ENCODE results near the gene TBX6.
A peak's percentile ranks its signal among the peaks of the same experiment; 100 is the strongest.

TBX6 gene

DNA sequence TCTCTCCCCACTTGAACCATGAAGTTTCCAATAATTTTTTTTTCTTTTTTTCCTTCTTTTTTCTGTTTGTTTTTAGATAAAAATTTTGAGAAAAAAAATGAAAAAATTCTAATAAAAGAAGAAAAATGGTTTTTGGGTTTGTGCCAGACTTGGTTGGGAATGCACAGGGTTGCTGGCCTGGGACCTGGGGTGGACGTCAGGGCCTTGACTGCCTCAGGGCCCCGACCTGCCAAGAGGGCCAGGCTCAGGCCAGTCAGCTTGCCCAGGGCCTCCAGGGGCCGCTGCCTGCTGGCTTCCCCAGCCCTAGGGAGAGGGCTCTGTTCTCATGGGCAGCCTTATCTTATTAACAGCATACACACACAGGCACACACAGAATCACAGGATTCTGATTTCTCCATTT is 6.5 kb downstream of the TBX6 start:
- H3K9me3 Mint-ChIP-seq: no peaks in the 10 kb centered on the region
- H3K27me3 Mint-ChIP-seq (ENCODE audit: low read depth): no peaks in the 10 kb centered on the region
- H3K36me3 Mint-ChIP-seq (ENCODE audit: low read depth): peaks cover 33% of the 10 kb centered on the region
- H3K4me1 Mint-ChIP-seq (ENCODE audit: low read depth): peaks cover 20% of the 10 kb centered on the region
- H3K27ac Mint-ChIP-seq: no peak overlapping the region
- H3K4me3 Mint-ChIP-seq: no peak overlapping the region

- Mint-ChIP-seq H3K4me1 (ENCODE audit: low read depth) (peaks cover 15% of the 10 kb centered on the region), H3K36me3 (ENCODE audit: low read depth) (peaks cover 34% of the 10 kb centered on the region), H3K9me3 (no peaks in the 10 kb centered on the region), H3K27me3 (ENCODE audit: low read depth) (no peaks in the 10 kb centered on the region), H3K4me3 (no peak overlapping the region), H3K27ac (no peak overlapping the region)
Observed at GRCh38 chr16:30084816-30085159, 6.9 kb downstream of the TBX6 start.

- Mint-ChIP-seq H3K4me1 (ENCODE audit: low read depth) (peaks cover 17% of the 10 kb centered on the region), H3K27ac (no peak overlapping the region), H3K4me3 (no peak overlapping the region), H3K9me3 (no peaks in the 10 kb centered on the region), H3K27me3 (ENCODE audit: low read depth) (no peaks in the 10 kb centered on the region), H3K36me3 (ENCODE audit: low read depth) (peaks cover 40% of the 10 kb centered on the region)
Observed at GRCh38 chr16:30084096-30084815, 7.5 kb downstream of the TBX6 start.

DNA sequence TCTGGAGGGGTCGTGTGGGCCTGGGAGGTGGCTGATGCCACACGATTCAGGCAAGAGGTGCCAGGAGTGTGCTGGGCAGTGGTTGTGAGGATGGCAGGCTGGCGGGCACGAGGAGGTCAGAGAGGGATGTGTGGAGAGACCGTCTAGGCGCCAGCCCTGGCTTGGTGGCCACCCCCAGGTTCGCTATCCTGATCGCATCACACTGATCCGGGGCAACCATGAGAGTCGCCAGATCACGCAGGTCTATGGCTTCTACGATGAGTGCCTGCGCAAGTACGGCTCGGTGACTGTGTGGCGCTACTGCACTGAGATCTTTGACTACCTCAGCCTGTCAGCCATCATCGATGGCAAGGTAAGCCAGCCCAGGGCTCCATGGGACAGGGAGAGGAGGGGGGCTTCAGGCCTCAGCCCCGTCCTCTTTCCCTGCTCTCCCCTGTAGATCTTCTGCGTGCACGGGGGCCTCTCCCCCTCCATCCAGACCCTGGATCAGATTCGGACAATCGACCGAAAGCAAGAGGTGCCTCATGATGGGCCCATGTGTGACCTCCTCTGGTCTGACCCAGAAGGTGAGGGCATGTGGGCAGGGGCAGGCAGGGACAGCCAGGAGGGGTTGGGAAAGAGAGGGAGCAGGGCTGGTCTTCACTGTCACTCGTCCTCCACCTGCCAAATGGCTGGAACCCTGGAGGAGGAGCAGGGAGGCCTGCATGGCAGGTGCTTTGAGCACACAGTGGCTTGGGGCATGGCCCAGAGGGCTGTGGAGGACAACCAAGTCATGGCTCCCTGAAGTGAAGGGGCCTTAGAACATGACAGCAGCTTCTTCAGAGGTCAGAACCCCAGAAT is 8.3 kb downstream of the TBX6 start:
- Mint-ChIP-seq H3K4me3 (no peak overlapping the region), H3K27ac (no peak overlapping the region), H3K27me3 (ENCODE audit: low read depth) (no peaks in the 10 kb centered on the region)

GRCh38 chr16:30082545-30083090 is 9.1 kb downstream of the TBX6 start:
- Mint-ChIP-seq H3K36me3 (ENCODE audit: low read depth) (peaks cover 47% of the 10 kb centered on the region), H3K27ac (no peak overlapping the region), H3K27me3 (ENCODE audit: low read depth) (no peaks in the 10 kb centered on the region), H3K9me3 (no peaks in the 10 kb centered on the region), H3K4me3 (no peak overlapping the region), H3K4me1 (ENCODE audit: low read depth) (peaks cover 18% of the 10 kb centered on the region)

More for the DNA sequence above, 8.3 kb downstream of the TBX6 start:
- H3K4me1 Mint-ChIP-seq (ENCODE audit: low read depth): peaks cover 14% of the 10 kb centered on the region
- H3K9me3 Mint-ChIP-seq: no peaks in the 10 kb centered on the region
- H3K36me3 Mint-ChIP-seq (ENCODE audit: low read depth): peaks cover 43% of the 10 kb centered on the region

DNA sequence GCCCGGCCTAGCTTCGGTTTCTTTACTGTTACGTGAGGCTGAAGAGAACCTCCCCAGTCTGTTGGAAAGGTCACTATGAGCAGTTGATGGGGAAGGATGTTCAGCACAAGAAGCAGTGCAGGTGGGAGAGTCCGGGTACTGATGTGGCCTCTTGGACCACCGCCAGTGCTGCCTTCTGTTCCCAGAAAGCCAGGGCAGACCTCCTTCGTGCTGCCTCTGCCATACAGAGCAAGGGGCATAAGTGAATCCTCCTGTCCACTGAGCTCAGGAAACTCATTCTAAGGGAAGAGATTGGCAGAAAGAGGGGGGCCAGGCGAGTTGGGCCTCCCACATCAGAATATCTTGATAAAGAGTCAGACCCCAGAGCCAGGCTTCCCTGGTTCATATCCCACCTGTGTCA is 12.2 kb downstream of the TBX6 start:
- H3K36me3 Mint-ChIP-seq (ENCODE audit: low read depth): peaks cover 47% of the 10 kb centered on the region
- no peaks in the 10 kb centered on the region for H3K9me3 Mint-ChIP-seq
- no peaks in the 10 kb centered on the region for H3K27me3 Mint-ChIP-seq (ENCODE audit: low read depth)
- no peak overlapping the region for H3K4me3 Mint-ChIP-seq
- peaks cover 35% of the 10 kb centered on the region for H3K4me1 Mint-ChIP-seq (ENCODE audit: low read depth)
- H3K27ac Mint-ChIP-seq: no peak overlapping the region

DNA sequence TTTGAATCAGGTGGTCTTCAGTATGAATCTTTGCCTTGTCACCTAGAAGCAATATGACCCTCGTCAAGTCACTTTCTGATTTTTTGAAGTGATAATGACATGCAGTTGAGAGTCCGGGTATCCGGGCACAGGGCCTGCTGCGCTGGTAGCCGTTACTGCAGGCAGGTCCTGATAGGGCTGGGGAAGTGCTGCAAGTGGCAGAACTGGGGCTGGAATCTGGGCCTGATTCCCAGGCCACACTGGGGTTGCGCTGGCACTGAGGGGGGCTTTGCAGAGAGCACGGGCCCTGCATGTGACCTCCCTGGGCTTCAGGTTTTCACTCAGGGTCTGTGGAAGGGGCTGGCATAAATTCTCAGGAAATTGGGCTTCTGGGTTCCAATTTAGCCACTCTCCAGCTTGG is 13.0 kb downstream of the TBX6 start:
- H3K27ac Mint-ChIP-seq: no peak overlapping the region
- H3K36me3 Mint-ChIP-seq (ENCODE audit: low read depth): peaks cover 49% of the 10 kb centered on the region
- H3K4me1 Mint-ChIP-seq (ENCODE audit: low read depth): peaks cover 34% of the 10 kb centered on the region
- no peaks in the 10 kb centered on the region for H3K27me3 Mint-ChIP-seq (ENCODE audit: low read depth)
- no peak overlapping the region for H3K4me3 Mint-ChIP-seq
- no peaks in the 10 kb centered on the region for H3K9me3 Mint-ChIP-seq

GRCh38 chr16:30077656-30078055 is 14.1 kb downstream of the TBX6 start:
- Mint-ChIP-seq H3K4me1 (ENCODE audit: low read depth) (peaks cover 34% of the 10 kb centered on the region), H3K4me3 (peak overlapping the region; percentile 49), H3K27me3 (ENCODE audit: low read depth) (no peaks in the 10 kb centered on the region), H3K27ac (peak overlapping the region; percentile 52), H3K9me3 (no peaks in the 10 kb centered on the region), H3K36me3 (ENCODE audit: low read depth) (peaks cover 41% of the 10 kb centered on the region)

- H3K4me3 Mint-ChIP-seq: peak overlapping the region; percentile 96
- H3K36me3 Mint-ChIP-seq (ENCODE audit: low read depth): peaks cover 39% of the 10 kb centered on the region
- peak overlapping the region; percentile 84 for H3K27ac Mint-ChIP-seq
- H3K9me3 Mint-ChIP-seq: no peaks in the 10 kb centered on the region
- H3K4me1 Mint-ChIP-seq (ENCODE audit: low read depth): peaks cover 32% of the 10 kb centered on the region
- H3K27me3 Mint-ChIP-seq (ENCODE audit: low read depth): no peaks in the 10 kb centered on the region
Observed at GRCh38 chr16:30076276-30076791, 15.4 kb downstream of the TBX6 start.

DNA sequence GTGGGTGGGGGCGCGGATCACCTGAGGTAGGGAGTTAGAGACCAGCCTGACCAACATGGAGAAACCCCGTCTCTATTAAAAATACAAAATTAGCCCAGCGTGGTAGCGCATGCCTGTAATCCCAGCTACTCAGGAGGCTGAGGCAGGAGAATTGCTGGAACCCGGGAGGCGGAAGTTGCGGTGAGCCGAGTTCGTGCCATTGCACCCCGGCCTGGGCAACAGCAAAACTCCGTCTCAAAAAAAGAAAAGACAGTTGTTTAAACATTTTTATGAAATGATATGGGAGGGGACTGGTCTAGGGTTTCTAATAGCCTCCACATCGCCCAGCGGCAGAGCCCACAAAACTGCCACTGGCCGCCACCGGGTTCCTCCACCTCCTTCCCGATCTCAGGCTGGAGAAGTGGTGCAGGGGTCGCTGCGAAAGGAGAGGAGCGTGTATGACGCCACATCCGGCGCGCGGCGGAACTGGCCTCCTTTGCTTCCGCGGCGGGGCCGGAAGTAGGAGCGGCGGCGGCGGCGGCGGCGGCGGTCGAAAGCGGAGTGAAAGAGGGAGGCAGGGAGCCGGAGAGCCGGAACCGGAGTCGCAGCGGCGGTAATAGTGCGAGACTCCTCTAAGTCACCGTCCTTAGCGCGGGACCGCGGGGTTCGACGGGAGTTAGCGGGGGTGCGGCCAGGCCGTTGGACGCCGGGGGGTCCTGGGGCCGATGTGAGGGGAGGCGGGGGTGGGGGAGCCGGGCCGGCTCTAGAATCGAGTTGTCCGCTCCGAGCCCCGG is 16.0 kb downstream of the TBX6 start, which contains the start of gene PPP4C:
Gene PPP4C, plus strand, starts transcription at position 492 of the 773 bp plus-strand sequence. CDS start 384 bp downstream, outside the sequence.
- Mint-ChIP-seq H3K9me3 (no peaks in the 10 kb centered on the region), H3K4me3 (peak within 1 kb of the TSS; percentile 96), H3K27ac (peak within 1 kb of the TSS; percentile 98), H3K36me3 (ENCODE audit: low read depth) (peaks cover 40% of the 10 kb centered on the region), H3K27me3 (ENCODE audit: low read depth) (no peaks in the 10 kb centered on the region), H3K4me1 (ENCODE audit: low read depth) (peaks cover 32% of the 10 kb centered on the region)

DNA sequence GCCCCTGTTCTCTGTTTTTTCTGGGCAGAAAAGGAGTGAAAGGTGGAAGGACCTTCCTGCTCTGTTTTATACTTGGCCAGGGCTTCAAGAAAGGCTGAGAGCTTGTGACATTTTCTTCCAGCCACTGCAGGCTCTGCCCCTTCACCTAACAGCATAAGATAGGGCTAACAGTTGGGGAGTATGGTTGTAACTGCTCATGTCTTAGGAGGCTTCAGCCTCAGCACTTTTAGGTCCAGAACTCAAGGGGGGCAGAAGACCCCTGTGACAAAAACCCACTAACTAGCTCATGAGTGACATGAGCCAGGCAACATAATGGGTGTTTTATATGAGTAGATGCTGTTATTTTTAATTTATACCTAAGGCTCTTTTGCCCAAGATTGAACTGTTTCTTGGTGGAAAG is 21.2 kb downstream of the TBX6 start:
- peaks cover 33% of the 10 kb centered on the region for H3K4me1 Mint-ChIP-seq (ENCODE audit: low read depth)
- no peak overlapping the region for H3K4me3 Mint-ChIP-seq
- H3K27me3 Mint-ChIP-seq (ENCODE audit: low read depth): no peaks in the 10 kb centered on the region
- peaks cover 46% of the 10 kb centered on the region for H3K36me3 Mint-ChIP-seq (ENCODE audit: low read depth)
- peak overlapping the region; percentile 20 for H3K27ac Mint-ChIP-seq
- H3K9me3 Mint-ChIP-seq: no peaks in the 10 kb centered on the region

DNA sequence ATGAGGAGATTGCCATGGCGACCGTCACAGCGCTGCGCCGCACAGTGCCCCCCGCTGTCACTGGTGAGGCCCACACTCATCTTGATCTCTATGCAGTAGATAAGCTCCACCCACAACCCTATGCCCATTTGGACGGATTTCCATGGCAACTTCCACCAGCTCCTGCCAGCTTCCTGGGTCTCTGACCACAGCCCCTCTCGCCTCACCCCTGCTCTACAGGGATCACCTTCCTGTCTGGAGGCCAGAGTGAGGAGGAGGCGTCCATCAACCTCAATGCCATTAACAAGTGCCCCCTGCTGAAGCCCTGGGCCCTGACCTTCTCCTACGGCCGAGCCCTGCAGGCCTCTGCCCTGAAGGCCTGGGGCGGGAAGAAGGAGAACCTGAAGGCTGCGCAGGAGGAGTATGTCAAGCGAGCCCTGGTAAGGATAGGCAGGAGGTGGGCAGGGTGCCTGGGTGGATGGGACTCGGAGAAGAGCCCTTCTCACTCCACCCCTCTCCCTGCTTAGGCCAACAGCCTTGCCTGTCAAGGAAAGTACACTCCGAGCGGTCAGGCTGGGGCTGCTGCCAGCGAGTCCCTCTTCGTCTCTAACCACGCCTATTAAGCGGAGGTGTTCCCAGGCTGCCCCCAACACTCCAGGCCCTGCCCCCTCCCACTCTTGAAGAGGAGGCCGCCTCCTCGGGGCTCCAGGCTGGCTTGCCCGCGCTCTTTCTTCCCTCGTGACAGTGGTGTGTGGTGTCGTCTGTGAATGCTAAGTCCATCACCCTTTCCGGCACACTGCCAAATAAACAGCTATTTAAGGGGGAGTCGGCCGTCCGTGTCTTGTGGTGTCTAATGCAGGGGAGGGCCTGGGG is 21.9 kb downstream of the TBX6 start:
- Mint-ChIP-seq H3K36me3 (ENCODE audit: low read depth) (peaks cover 46% of the 10 kb centered on the region), H3K4me3 (peak overlapping the region; percentile 29)

GRCh38 chr16:30068750-30069610 is 22.7 kb downstream of the TBX6 start:
- Mint-ChIP-seq H3K9me3 (no peaks in the 10 kb centered on the region), H3K27me3 (ENCODE audit: low read depth) (no peaks in the 10 kb centered on the region), H3K4me3 (peak overlapping the region; percentile 65), H3K4me1 (ENCODE audit: low read depth) (peaks cover 33% of the 10 kb centered on the region), H3K27ac (peak overlapping the region; percentile 79), H3K36me3 (ENCODE audit: low read depth) (peaks cover 46% of the 10 kb centered on the region)

More for the DNA sequence above, 21.9 kb downstream of the TBX6 start:
- no peaks in the 10 kb centered on the region for H3K27me3 Mint-ChIP-seq (ENCODE audit: low read depth)
- H3K27ac Mint-ChIP-seq: peak overlapping the region; percentile 59
- peaks cover 31% of the 10 kb centered on the region for H3K4me1 Mint-ChIP-seq (ENCODE audit: low read depth)
- no peaks in the 10 kb centered on the region for H3K9me3 Mint-ChIP-seq
